H1 (cell line): Measurements from ENCODE around the gene C17orf100. TPM values are rescaled to one million over a fixed set of nuclear protein-coding genes. Genes with fewer than 3 reads are reported as not detected.

ENCODE experiments used
- BACH1 ChIP-seq: IDR thresholded peaks from 2 replicates; pipeline ENCODE4 v1.6.1; 2012; ENCODE audit warnings: low read length, improper control_type of control experiment
- BCL11A ChIP-seq, 2 experiments: IDR thresholded peaks; one replicate each; pipeline ENCODE4 v1.6.1; 2011; ENCODE audit warnings: low read depth in 2 of 2, low read length in 2 of 2, mild to moderate bottlenecking in 2 of 2
- CEBPB ChIP-seq: IDR thresholded peaks from 2 replicates; pipeline ENCODE4 v1.6.1; 2012; ENCODE audit warnings: low read depth, low read length
- CHD7 ChIP-seq: fragments of 300-600 bp; sonication (generic); IDR thresholded peaks from 2 replicates; pipeline ENCODE4 v1.7.1; 2012; ENCODE audit warnings: low read length, moderate library complexity, mild to moderate bottlenecking, inconsistent platforms; ENCODE audit not compliant: insufficient replicate concordance
- FOSL1 ChIP-seq: IDR thresholded peaks from 2 replicates; pipeline ENCODE4 v1.6.1; 2011; ENCODE audit warnings: mild to moderate bottlenecking, low read depth, low read length, moderate library complexity; ENCODE audit not compliant: insufficient read depth
- GABPA ChIP-seq: IDR thresholded peaks from 2 replicates; pipeline ENCODE4 v1.6.1; 2011; ENCODE audit warnings: mild to moderate bottlenecking, low read length, moderate library complexity, borderline replicate concordance; ENCODE audit not compliant: insufficient read depth
- SP2 ChIP-seq: IDR thresholded peaks from 2 replicates; pipeline ENCODE4 v1.6.1; 2012; ENCODE audit warnings: mild to moderate bottlenecking, low read length, inconsistent platforms
- polyA plus RNA-seq, 7 experiments: library from polyadenylated mRNA; depleted of rRNA in 3 of 7; stranded (reverse) in 5 of 7; unstranded in 2 of 7; fragments of >200 nt in 5 of 7; fragments of 200-250 nt in 2 of 7; gene quantifications; 1 replicate in 5 of 7; 2 replicates in 1 of 7; 4 replicates in 1 of 7; pipeline versions ENCODE4 v1.2.1 to v1.2.3, GENCODE V29; 2011 to 2013; ENCODE audit warnings: missing spikeins in 2 of 7, mixed read lengths in 2 of 7
- total RNA-seq: library from RNA; stranded (reverse); fragmentation: NEBNext Ultra II Directional; extraction: Animal tissue kit (Norgen Biotek cat#: 25700); gene quantifications from 2 replicates; pipeline ENCODE4 v1.2.1, GENCODE V29; 2021

Gene C17orf100
- total and polyA plus RNA-seq, 2 of the 8 experiments (the other 6 are each of a cell fraction or from before 2014, with no cell fraction given), result 2.1 to 2.8 TPM

DNA sequence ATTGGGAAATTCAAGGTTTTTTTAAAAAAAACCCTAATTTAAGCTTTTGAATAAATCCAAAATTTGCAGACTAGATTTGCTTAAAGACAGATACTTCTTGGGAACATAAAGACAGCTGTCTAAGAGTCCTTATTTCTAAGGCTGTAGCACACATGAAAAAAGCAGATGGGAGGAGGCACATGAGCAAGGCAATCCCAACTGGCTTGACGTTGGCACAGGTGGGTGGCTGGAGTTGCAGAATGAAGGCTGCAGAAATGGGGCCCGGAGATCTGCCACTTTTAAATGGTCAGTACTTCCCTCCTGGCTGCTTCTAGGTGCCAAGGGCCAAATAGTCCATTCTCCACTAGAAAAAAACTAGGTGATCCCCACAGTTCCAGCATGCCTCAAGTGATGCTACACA, 15.5 kb upstream of the C17orf100 start (continued):
- no peak for TF ChIP-seq CHD7
- no peak for TF ChIP-seq CEBPB
- TF ChIP-seq BACH1, result no peak
- no peak for TF ChIP-seq GABPA
- TF ChIP-seq FOSL1, result no peak
- no peak for TF ChIP-seq BCL11A (IDR thresholded peaks at IDR 0.05; ENCODE audit: low read depth in 2 of 2, low read length in 2 of 2)
- no peak for TF ChIP-seq SP2
